ENCODE data around the gene FAM20C. TPM values are rescaled to one million over a fixed set of nuclear protein-coding genes. Genes with fewer than 3 reads are reported as not detected.

Gene FAM20C
- total RNA-seq, 2 experiments from 2014 or later, result not detected

- Histone ChIP-seq H3K4me3 (ENCODE audit: low read depth, low read length, poor library complexity, severe bottlenecking) (no peak overlapping the region), H4K20me1 (ENCODE audit: insufficient read depth, low read length) (no peaks in the 10 kb centered on the region), H3K27ac (ENCODE audit: low read depth, low read length, poor library complexity, severe bottlenecking) (no peak overlapping the region), H3K9me2 (ENCODE audit: insufficient read depth, low read length) (no peaks in the 10 kb centered on the region), H3K4me1 (ENCODE audit: insufficient read depth, low read length, poor library complexity, severe bottlenecking) (no peaks in the 10 kb centered on the region), H3K9me3 (ENCODE audit: low read length) (no peaks in the 10 kb centered on the region), H3K36me3 (ENCODE audit: insufficient read depth, low read length) (no peaks in the 10 kb centered on the region), H2AFZ (ENCODE audit: low read length) (no peak overlapping the region), H3K79me2 (ENCODE audit: insufficient read depth, low read depth, low read length) (no peaks in the 10 kb centered on the region), H3K4me2 (ENCODE audit: low read length) (no peak overlapping the region)
- intact Hi-C loops (cut with micrococcal nuclease; ENCODE audit: unreplicated experiment), result no loop called here
- ChIA-PET POLR2A (no interaction called here), CTCF (ENCODE audit: unreplicated experiment) (no interaction called here)
- no peak for DNase-seq (ENCODE audit: low spot score)
- TF ChIP-seq CTCF (conservative IDR thresholded peaks at IDR 0.05; ENCODE audit: low read length), result no peak
- TF ChIP-seq EZH2phosphoT487 (IDR thresholded peaks at IDR 0.05; ENCODE audit: borderline replicate concordance, low read depth, low read length), result no peak
- no TSS peak for BruUV-seq (replicated peaks)
Observed at GRCh38 chr7:167976-168791, 24.2 kb upstream of the FAM20C start.

GRCh38 chr7:169276-170172 lies 22.8 kb upstream of the FAM20C start:
- H3K4me3 ChIP-seq (ENCODE audit: low read depth, low read length, poor library complexity, severe bottlenecking), result no peak overlapping the region
- no peaks in the 10 kb centered on the region for H3K9me2 ChIP-seq (ENCODE audit: insufficient read depth, low read length)
- intact Hi-C loops (cut with micrococcal nuclease; ENCODE audit: unreplicated experiment), result no loop called here
- H4K20me1 ChIP-seq (ENCODE audit: insufficient read depth, low read length), result no peaks in the 10 kb centered on the region
- H3K9me3 ChIP-seq (ENCODE audit: low read length), result no peaks in the 10 kb centered on the region
- ChIA-PET CTCF (ENCODE audit: unreplicated experiment) (no interaction called here), POLR2A (interaction anchor here (0.7 kb wide), 1 partner anchor 188 kb away, joined by 3 read pairs; no protein-coding TSS in a partner anchor)
- no peak overlapping the region for H2AFZ ChIP-seq (ENCODE audit: low read length)
- no peaks in the 10 kb centered on the region for H3K79me2 ChIP-seq (ENCODE audit: insufficient read depth, low read depth, low read length)
- H3K4me1 ChIP-seq (ENCODE audit: insufficient read depth, low read length, poor library complexity, severe bottlenecking), result no peaks in the 10 kb centered on the region
- no peaks in the 10 kb centered on the region for H3K36me3 ChIP-seq (ENCODE audit: insufficient read depth, low read length)
- DNase-seq (ENCODE audit: low spot score), result no peak
- no peak overlapping the region for H3K4me2 ChIP-seq (ENCODE audit: low read length)
- no peak overlapping the region for H3K27ac ChIP-seq (ENCODE audit: low read depth, low read length, poor library complexity, severe bottlenecking)
- TF ChIP-seq EZH2phosphoT487 (IDR thresholded peaks at IDR 0.05; ENCODE audit: borderline replicate concordance, low read depth, low read length), result no peak
- no peak for TF ChIP-seq CTCF (conservative IDR thresholded peaks at IDR 0.05; ENCODE audit: low read length)
- BruUV-seq (replicated peaks), result no TSS peak
